ENCODE results near the gene NINJ2. TPM values are rescaled to one million over a fixed set of nuclear protein-coding genes. Genes with fewer than 3 reads are reported as not detected.
A peak's percentile ranks its signal among the peaks of the same experiment; 100 is the strongest.

The NINJ2 gene
- total and polyA plus RNA-seq, 10 of the 15 experiments (the other 5 are each of a cell fraction or from before 2014, with no cell fraction given) = 8.9 to 51.6 (median 21.3) TPM

DNA sequence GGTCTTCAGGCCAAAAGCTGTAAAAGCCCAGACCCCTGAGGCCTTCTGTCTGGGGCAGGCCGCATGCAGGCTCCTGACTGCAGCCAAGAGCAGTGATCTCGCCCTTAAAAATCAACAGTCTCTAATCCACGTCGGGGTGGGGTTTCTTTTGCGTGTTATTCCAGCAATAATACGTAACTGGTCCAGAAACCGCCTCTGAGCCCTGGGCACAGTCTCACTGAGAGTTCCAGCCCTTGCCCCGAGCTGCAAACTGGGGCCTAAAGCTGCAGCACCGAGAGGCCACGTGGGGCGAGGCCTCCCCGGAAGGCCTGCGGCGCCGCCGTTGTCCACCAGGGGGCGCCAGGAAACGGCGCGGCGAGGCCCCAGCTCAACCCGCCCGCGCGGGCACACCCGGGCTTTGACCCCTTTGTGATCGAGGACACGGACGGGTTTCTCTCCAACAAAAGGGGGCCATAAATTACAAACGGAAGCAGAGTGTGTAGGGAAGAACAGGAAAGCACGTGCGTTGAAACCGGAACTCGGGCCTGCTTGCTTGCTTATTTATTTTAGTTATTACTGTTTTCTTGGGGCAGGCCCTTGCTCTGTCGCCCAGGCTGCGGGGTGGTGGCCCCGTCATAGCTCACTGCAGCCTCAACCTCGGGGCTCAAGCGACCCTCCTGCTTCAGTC, 87.2 kb downstream of the NINJ2 start (continued):
- TF ChIP-seq HDGF (IDR thresholded peaks at IDR 0.05) = no peak
- TF ChIP-seq CREB1 (IDR thresholded peaks at IDR 0.05; ENCODE audit: low read depth) = no peak
- peak; percentile 79 for TF ChIP-seq RAD21 (IDR thresholded peaks at IDR 0.05; ENCODE audit: insufficient read depth, low read depth, low read length)
- no peak for TF ChIP-seq JUND (IDR thresholded peaks at IDR 0.05; ENCODE audit: low read depth, low read length)
- no peak for TF ChIP-seq CBFB (IDR thresholded peaks at IDR 0.05; ENCODE audit: low read depth)
- TF ChIP-seq GATAD2B (conservative IDR thresholded peaks at IDR 0.05; ENCODE audit: low read depth) = peak; percentile 37; the same call in 1 of the 2 replicates
- no peak for TF ChIP-seq HDAC6 (IDR thresholded peaks at IDR 0.05; ENCODE audit: unreplicated experiment)
- no peak for TF ChIP-seq IRF4 (IDR thresholded peaks at IDR 0.05; ENCODE audit: low read depth, low read length)
- TF ChIP-seq RBBP5 (conservative IDR thresholded peaks at IDR 0.05) = no peak
- TF ChIP-seq TBL1XR1 (IDR thresholded peaks at IDR 0.05; ENCODE audit: low read depth, low read length) = no peak
- TF ChIP-seq, protein P1, sequence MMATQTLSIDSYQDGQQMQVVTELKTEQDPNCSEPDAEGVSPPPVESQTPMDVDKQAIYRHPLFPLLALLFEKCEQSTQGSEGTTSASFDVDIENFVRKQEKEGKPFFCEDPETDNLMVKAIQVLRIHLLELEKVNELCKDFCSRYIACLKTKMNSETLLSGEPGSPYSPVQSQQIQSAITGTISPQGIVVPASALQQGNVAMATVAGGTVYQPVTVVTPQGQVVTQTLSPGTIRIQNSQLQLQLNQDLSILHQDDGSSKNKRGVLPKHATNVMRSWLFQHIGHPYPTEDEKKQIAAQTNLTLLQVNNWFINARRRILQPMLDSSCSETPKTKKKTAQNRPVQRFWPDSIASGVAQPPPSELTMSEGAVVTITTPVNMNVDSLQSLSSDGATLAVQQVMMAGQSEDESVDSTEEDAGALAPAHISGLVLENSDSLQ (IDR thresholded peaks at IDR 0.05) = no peak
- TF ChIP-seq NR2C1 (IDR thresholded peaks at IDR 0.05) = no peak
- TF ChIP-seq CHD4 (IDR thresholded peaks at IDR 0.05) = no peak
- TF ChIP-seq PML (IDR thresholded peaks at IDR 0.05; ENCODE audit: low read length) = no peak
- no peak for TF ChIP-seq RCOR1 (conservative IDR thresholded peaks at IDR 0.05; ENCODE audit: low read depth, low read length)
- no peak for TF ChIP-seq SMAD1 (IDR thresholded peaks at IDR 0.05; ENCODE audit: low read depth, partially characterized antibody)
- TF ChIP-seq SMARCA5 (IDR thresholded peaks at IDR 0.05) = peak; percentile 69; the same call in 1 of the 2 replicates
- no peak for TF ChIP-seq ZNF217 (IDR thresholded peaks at IDR 0.05)
- TF ChIP-seq, protein P2, sequence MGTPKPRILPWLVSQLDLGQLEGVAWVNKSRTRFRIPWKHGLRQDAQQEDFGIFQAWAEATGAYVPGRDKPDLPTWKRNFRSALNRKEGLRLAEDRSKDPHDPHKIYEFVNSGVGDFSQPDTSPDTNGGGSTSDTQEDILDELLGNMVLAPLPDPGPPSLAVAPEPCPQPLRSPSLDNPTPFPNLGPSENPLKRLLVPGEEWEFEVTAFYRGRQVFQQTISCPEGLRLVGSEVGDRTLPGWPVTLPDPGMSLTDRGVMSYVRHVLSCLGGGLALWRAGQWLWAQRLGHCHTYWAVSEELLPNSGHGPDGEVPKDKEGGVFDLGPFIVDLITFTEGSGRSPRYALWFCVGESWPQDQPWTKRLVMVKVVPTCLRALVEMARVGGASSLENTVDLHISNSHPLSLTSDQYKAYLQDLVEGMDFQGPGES (IDR thresholded peaks at IDR 0.05) = no peak
- TF ChIP-seq HDAC2 (IDR thresholded peaks at IDR 0.05) = no peak
- TF ChIP-seq, protein P3, sequence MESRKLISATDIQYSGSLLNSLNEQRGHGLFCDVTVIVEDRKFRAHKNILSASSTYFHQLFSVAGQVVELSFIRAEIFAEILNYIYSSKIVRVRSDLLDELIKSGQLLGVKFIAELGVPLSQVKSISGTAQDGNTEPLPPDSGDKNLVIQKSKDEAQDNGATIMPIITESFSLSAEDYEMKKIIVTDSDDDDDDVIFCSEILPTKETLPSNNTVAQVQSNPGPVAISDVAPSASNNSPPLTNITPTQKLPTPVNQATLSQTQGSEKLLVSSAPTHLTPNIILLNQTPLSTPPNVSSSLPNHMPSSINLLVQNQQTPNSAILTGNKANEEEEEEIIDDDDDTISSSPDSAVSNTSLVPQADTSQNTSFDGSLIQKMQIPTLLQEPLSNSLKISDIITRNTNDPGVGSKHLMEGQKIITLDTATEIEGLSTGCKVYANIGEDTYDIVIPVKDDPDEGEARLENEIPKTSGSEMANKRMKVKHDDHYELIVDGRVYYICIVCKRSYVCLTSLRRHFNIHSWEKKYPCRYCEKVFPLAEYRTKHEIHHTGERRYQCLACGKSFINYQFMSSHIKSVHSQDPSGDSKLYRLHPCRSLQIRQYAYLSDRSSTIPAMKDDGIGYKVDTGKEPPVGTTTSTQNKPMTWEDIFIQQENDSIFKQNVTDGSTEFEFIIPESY (IDR thresholded peaks at IDR 0.05) = no peak
- TF ChIP-seq ZBED1 (IDR thresholded peaks at IDR 0.05; ENCODE audit: borderline replicate concordance) = no peak
- TF ChIP-seq, protein P4, sequence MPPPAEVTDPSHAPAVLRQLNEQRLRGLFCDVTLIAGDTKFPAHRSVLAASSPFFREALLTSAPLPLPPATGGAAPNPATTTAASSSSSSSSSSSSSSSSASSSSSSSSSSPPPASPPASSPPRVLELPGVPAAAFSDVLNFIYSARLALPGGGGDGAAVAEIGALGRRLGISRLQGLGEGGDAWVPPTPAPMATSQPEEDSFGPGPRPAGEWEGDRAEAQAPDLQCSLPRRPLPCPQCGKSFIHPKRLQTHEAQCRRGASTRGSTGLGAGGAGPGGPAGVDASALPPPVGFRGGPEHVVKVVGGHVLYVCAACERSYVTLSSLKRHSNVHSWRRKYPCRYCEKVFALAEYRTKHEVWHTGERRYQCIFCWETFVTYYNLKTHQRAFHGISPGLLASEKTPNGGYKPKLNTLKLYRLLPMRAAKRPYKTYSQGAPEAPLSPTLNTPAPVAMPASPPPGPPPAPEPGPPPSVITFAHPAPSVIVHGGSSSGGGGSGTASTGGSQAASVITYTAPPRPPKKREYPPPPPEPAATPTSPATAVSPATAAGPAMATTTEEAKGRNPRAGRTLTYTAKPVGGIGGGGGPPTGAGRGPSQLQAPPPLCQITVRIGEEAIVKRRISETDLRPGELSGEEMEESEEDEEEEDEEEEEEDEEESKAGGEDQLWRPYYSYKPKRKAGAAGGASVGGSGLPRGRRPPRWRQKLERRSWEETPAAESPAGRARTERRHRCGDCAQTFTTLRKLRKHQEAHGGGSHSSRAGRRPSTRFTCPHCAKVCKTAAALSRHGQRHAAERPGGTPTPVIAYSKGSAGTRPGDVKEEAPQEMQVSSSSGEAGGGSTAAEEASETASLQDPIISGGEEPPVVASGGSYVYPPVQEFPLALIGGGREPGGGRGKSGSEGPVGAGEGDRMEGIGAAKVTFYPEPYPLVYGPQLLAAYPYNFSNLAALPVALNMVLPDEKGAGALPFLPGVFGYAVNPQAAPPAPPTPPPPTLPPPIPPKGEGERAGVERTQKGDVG (CRISPR knock-in tag; IDR thresholded peaks at IDR 0.05) = no peak
- peak; percentile 68 to 90; a peak in 3 of 4 replicates for TF ChIP-seq BHLHE40 (IDR thresholded peaks at IDR 0.05; ENCODE audit: borderline replicate concordance in 1 of 2, low read depth in 2 of 2, low read length in 1 of 2)
- TF ChIP-seq, protein P5, sequence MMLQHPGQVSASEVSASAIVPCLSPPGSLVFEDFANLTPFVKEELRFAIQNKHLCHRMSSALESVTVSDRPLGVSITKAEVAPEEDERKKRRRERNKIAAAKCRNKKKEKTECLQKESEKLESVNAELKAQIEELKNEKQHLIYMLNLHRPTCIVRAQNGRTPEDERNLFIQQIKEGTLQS (IDR thresholded peaks at IDR 0.05; ENCODE audit: borderline replicate concordance, extremely low read depth, low read depth, low read length) = peak; percentile 79; the same call in 1 of the 2 replicates

Data from GM12878 (cell line).